HG03064 (cell line): ENCODE data around the gene TIGD2.

Experiments
- ATAC-seq: cut with Tn5 transposase; IDR thresholded peaks from one replicate; pipeline ENCODE4 v1.9.1; 2021; ENCODE audit warnings: low read depth; ENCODE audit not compliant: unreplicated experiment

TIGD2 gene

DNA sequence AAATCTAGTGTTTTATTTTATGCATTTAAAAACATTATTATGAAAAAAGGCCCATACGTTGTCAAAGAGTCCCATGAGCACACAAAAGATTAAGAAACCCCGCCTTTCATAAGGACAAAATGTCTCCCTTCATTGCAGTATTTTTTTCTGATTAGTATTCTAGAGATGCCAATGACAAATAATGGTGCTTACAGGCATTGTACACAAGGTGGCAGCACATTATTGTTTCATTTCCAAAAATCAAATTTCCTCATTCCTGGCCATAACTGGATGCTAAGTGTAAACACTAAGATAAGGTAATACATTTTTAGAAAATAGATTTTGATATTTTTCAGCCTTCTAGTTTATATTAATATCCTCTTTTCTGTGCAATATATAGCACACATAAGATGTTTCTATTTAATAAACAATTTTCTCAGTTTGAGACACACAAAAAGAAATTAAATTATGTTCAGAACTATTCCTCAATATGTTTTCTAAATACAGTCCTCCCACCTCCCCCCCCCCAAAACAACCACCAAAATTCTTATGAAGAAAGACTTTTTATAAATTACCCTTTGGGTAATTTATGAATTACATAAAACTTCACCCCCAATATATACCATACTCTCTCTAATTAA lies 47.7 kb downstream of the TIGD2 start:
- no peak for ATAC-seq

DNA sequence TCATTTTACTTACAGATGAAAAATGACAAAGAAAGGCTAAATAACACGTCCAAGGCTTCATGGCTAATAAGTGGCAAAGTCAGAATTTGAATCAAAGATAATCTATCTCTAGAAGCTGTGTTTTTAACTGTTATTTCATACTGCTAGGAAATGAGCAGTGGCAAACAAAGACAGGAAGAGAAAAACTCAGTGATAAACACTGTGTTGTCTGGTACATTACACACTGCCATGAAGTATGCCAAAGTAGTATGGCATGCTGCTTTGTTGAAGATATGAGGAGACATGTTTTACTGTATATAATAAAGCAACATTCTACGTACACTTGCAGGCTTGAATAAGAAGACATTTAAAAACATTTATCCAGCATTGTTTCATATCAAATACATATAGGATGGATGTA lies 49.5 kb downstream of the TIGD2 start:
- ATAC-seq: no peak

DNA sequence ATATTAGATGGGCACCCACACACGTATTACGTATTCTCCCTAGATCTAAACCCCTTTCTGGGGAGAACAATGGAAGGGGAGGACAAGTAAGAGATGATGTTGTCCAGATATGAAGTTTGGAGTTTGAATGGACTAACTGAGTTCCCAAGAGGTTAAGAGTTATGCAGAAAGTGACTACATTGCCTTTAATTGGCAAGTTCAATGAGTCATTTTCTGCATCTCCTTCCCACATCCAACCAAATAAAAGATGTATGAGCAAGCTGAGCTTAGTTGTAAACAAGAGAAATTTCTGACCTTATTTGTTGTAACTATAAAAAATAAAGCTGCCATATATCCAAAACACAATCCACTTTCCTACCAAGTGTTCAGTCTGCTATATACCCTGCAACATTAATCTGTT lies 50.5 kb downstream of the TIGD2 start:
- no peak for ATAC-seq

DNA sequence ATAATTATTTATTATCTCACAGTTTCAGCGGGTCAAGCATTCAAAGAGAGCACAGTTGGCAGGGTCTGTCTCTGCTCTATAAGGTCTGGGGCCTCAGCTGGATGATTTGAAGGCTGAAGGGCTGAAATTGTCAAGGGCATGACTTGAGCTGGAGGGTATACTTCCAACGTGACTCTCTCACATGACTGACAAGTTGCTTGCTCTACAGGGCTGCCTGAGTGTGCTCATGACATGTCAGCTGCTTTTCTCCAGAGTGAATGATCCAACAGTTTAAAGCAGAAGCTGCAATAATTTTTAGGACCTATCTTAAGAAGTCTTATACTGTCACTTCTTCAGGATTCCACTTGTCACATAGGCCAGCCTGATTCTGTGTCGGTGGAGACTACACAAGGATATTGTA lies 51.2 kb downstream of the TIGD2 start:
- ATAC-seq: no peak

DNA sequence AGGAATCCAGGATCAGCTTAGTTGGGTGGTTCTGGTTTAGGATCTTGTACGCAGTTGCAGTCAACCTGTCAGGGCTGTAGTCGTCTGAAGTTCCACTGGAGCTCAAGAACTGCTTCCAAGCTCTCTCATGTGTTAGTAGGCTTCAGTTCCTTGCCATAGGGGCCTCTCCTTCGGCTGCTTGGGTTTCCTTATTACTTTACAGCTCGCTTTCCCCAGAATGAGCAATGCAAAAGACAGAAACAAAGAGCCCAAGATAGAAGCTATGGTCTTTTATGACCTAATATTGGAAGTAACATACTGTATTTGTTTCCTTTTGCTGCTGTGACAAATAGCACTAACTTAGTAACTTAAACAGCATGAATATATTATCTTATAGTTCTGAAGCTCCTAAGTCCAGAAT lies 51.7 kb downstream of the TIGD2 start:
- no peak for ATAC-seq

DNA sequence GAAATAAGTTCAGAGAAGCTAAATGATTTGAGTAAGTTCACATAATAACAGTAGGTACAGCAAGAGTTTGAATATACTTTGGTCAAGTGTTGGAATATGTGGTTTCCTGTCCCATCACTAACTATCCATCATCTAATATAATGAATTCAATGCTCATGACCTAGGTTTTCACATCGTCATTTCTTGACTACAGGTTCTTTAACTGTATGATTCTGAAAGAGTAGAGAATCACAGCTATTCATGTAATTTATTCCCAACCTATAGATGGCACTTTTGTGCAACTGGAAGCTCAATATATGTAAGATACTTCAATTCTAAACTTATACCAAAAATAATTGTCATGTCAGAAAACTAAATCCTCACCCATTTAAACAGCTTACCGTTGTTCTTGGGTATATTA lies 53.1 kb downstream of the TIGD2 start:
- no peak for ATAC-seq
